ENCODE data around the gene LRIG1. TPM values are rescaled to one million over a fixed set of nuclear protein-coding genes. Genes with fewer than 3 reads are reported as not detected.

LRIG1 gene
- total and polyA plus RNA-seq, 5 experiments from 2014 or later = 4.9 to 13.0 (median 11.1) TPM

GRCh38 chr3:66390013-66390412 is 110.8 kb downstream of the LRIG1 start:
- no peak for ATAC-seq
- Mint-ChIP-seq H3K4me1 (peaks cover 17 to 86% (median 44%) of the 10 kb centered on the region in 4 donors), H3K4me3 (peak overlapping the region in 3 of 10 donors; percentile 12 to 52 (median 42)), H3K27ac (peak overlapping the region in 1 of 10 donors; percentile 45), H3K36me3 (peaks cover 16 to 44% (median 40%) of the 10 kb centered on the region in 3 donors), H3K27me3 (no peaks in the 10 kb centered on the region), H3K9me3 (peaks cover 0 to 84% (median 12%) of the 10 kb centered on the region in 9 donors)
- no peak for DNase-seq
- POLR2A ChIA-PET = no interaction called here

- Mint-ChIP-seq H3K4me3 (peak overlapping the region in 1 of 10 donors; percentile 53), H3K36me3 (peaks cover 35 to 67% (median 62%) of the 10 kb centered on the region in 3 donors), H3K27me3 (no peaks in the 10 kb centered on the region), H3K9me3 (peaks cover 0 to 90% (median 12%) of the 10 kb centered on the region in 9 donors), H3K4me1 (peaks cover 8 to 57% (median 18%) of the 10 kb centered on the region in 4 donors), H3K27ac (peak overlapping the region in 2 of 10 donors; percentile 43 to 79)
- POLR2A ChIA-PET = no interaction called here
- no peak for ATAC-seq
- no peak for DNase-seq
Observed at GRCh38 chr3:66386925-66387650, 113.7 kb downstream of the LRIG1 start.

DNA sequence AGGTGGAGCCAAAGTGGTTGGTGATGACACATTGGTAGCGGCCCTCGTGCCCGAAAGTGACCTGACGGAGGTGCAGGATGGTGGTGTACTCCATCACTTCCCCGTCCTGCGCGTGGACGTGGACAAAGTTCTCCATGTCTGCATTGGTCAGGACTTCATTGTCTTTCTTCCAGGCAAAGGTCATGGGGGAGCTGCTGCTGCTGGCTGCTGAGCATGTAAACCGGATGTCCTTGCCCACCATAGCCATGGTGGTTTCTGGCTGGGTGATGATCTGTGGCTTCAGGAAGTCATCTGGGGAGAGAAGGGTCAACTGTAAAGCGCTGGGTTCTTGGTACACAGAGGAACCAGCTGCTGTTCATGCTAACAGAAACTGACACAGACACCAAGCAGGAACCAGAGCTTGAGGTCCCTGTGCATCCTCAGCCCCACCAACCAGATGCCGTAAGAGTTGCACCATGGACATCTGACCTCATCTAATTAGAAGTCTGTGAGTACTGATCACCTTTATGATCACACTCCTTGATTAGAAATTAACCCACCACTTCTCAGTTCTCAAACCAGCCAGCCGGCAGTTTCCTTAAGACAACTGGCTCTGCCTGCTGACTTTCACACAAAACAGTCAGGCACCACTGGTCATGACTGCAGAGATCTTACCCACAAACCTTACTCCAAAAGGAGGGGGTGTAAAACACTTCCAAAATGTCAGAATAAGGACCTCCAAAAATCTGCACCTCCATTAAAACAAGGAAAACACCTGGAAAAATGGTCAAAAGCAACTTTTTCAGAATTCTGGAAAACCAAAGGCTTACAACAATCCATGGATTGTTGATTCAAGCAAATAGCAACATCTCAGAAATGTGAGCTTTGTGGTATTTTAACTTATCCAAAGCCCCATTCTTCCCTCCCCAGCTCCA is 114.6 kb downstream of the LRIG1 start:
- Mint-ChIP-seq H3K4me3 (peak overlapping the region in 2 of 10 donors; percentile 10 to 57), H3K36me3 (peaks cover 34 to 70% (median 69%) of the 10 kb centered on the region in 3 donors), H3K4me1 (peaks cover 6 to 50% (median 14%) of the 10 kb centered on the region in 4 donors), H3K27ac (peak overlapping the region in 4 of 10 donors; percentile 22 to 79 (median 28)), H3K27me3 (no peaks in the 10 kb centered on the region), H3K9me3 (peaks cover 0 to 93% (median 12%) of the 10 kb centered on the region in 9 donors)
- DNase-seq (no peak), ATAC-seq (no peak)
- POLR2A ChIA-PET = no interaction called here

GRCh38 chr3:66385066-66385465 is 115.8 kb downstream of the LRIG1 start:
- Mint-ChIP-seq H3K27me3 (no peaks in the 10 kb centered on the region), H3K36me3 (peaks cover 43 to 82% (median 75%) of the 10 kb centered on the region in 3 donors), H3K4me1 (peaks cover 6 to 38% (median 11%) of the 10 kb centered on the region in 4 donors), H3K27ac (no peak overlapping the region), H3K4me3 (no peak overlapping the region), H3K9me3 (peaks cover 0 to 86% (median 12%) of the 10 kb centered on the region in 9 donors)
- ATAC-seq (no peak), DNase-seq (no peak)
- POLR2A ChIA-PET = no interaction called here

GRCh38 chr3:66383998-66384745 is 116.7 kb downstream of the LRIG1 start:
- H3K36me3 Mint-ChIP-seq = peaks cover 52 to 89% (median 83%) of the 10 kb centered on the region in 3 donors
- H3K27ac Mint-ChIP-seq = peak overlapping the region in 3 of 10 donors; percentile 22 to 69 (median 64)
- no peak for DNase-seq
- peaks cover 6 to 29% (median 9%) of the 10 kb centered on the region in 4 donors for H3K4me1 Mint-ChIP-seq
- ATAC-seq = no peak
- H3K27me3 Mint-ChIP-seq = no peaks in the 10 kb centered on the region
- no peak overlapping the region for H3K4me3 Mint-ChIP-seq
- H3K9me3 Mint-ChIP-seq = peaks cover 0 to 86% (median 12%) of the 10 kb centered on the region in 9 donors
- POLR2A ChIA-PET = no interaction called here

GRCh38 chr3:66383023-66383422 is 117.8 kb downstream of the LRIG1 start:
- peaks cover 51 to 92% (median 86%) of the 10 kb centered on the region in 3 donors for H3K36me3 Mint-ChIP-seq
- peaks cover 5 to 23% (median 9%) of the 10 kb centered on the region in 4 donors for H3K4me1 Mint-ChIP-seq
- H3K27me3 Mint-ChIP-seq = no peaks in the 10 kb centered on the region
- H3K4me3 Mint-ChIP-seq = no peak overlapping the region
- DNase-seq (no peak), ATAC-seq (no peak)
- POLR2A ChIA-PET = no interaction called here
- H3K9me3 Mint-ChIP-seq = peaks cover 0 to 75% (median 6%) of the 10 kb centered on the region in 9 donors
- no peak overlapping the region for H3K27ac Mint-ChIP-seq

DNA sequence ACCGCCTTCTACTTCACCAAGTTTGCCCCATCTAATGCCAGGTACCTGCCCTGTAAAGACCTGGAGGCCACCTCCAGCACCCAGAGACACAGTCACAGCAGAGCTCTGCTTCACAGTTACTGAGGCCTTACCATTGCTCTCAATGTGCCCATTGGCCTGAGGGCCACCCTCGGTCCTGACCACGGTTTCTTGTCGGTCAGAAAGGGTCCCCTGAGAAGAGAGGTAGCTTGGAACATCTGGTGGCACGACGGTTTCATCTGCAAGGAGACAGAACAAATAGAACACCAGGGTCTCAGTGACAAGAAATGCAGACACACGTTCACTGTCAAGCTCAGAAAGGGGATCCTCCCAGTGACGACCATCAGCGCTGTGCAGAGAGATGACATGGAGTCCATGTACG is 118.7 kb downstream of the LRIG1 start:
- Mint-ChIP-seq H3K4me1 (peaks cover 7 to 27% (median 11%) of the 10 kb centered on the region in 4 donors), H3K4me3 (no peak overlapping the region), H3K9me3 (peaks cover 0 to 69% (median 5%) of the 10 kb centered on the region in 9 donors), H3K36me3 (peaks cover 54 to 97% (median 91%) of the 10 kb centered on the region in 3 donors), H3K27me3 (no peaks in the 10 kb centered on the region), H3K27ac (peak overlapping the region in 1 of 10 donors; percentile 41)
- ATAC-seq (no peak), DNase-seq (no peak)
- POLR2A ChIA-PET = no interaction called here

DNA sequence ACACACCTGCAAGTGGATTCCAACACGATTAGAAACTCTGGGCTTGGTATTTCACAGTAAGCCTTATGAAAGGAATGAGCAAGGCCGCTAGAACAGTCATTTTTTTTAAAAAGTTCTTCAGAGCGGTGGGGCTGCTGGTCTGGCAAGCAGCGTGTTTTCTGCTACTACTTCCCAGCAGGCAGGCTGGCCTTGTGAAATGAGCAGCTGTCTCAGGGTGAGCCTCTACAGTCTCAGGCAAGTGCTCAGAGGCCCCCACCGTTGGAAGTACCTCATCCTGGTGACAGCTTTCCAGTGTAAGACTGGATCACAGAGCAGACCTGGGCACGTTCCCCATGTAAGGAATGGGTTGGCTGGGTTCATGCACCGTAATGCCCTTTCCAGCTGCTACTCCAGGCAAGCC is 119.2 kb downstream of the LRIG1 start:
- H3K27ac Mint-ChIP-seq = peak overlapping the region in 1 of 10 donors; percentile 41
- no peak for DNase-seq

DNA sequence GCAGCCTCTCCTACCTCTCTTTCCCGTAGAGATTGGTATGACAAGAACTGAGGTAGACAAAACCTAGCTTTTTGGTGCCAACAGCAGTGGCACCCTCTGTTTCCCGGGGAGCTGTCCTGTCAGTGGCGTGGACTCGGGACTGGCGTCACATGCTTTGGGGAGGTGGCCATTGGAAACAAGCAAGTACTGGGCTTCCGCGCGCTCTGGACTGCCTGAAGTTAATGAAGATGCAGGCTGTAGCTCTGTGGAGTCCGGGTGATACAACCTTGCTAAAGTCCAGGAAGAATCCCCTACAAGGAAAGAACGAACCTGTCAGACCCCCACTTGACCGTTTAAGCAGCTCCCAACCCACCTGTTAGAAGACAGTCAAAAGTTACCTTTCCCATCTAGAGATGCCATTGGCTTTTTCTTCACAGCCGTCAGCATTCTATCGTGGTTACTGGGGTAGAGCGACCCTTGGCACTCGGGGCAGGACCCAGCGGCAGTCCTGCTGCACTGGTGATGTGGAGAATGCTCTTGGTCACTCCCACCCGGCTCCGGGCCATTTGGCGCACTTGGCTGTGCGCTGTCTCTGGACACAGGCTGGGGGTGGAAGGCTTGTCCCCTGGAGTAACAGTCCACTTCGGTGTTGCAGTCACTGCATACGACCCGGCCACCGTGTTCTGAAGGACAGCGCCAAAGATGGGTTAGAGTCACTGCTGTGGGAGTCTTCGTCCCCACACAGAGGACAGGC is 120.5 kb downstream of the LRIG1 start:
- H3K27me3 Mint-ChIP-seq = no peaks in the 10 kb centered on the region
- ATAC-seq (no peak), DNase-seq (no peak)
- H3K9me3 Mint-ChIP-seq = peaks cover 0 to 53% (median 2%) of the 10 kb centered on the region in 9 donors
- H3K4me1 Mint-ChIP-seq = peaks cover 6 to 13% (median 7%) of the 10 kb centered on the region in 4 donors
- H3K27ac Mint-ChIP-seq = peak overlapping the region in 3 of 10 donors; percentile 25 to 43 (median 27)
- H3K36me3 Mint-ChIP-seq = peaks cover 69 to 98% (median 93%) of the 10 kb centered on the region in 3 donors
- no peak overlapping the region for H3K4me3 Mint-ChIP-seq
- POLR2A ChIA-PET = no interaction called here

More for the DNA sequence above, 119.2 kb downstream of the LRIG1 start:
- POLR2A ChIA-PET = no interaction called here
- Mint-ChIP-seq H3K36me3 (peaks cover 59 to 99% (median 93%) of the 10 kb centered on the region in 3 donors), H3K4me1 (peaks cover 7 to 22% (median 10%) of the 10 kb centered on the region in 4 donors), H3K27me3 (no peaks in the 10 kb centered on the region), H3K4me3 (no peak overlapping the region), H3K9me3 (peaks cover 0 to 64% (median 5%) of the 10 kb centered on the region in 9 donors)
- no peak for ATAC-seq

DNA sequence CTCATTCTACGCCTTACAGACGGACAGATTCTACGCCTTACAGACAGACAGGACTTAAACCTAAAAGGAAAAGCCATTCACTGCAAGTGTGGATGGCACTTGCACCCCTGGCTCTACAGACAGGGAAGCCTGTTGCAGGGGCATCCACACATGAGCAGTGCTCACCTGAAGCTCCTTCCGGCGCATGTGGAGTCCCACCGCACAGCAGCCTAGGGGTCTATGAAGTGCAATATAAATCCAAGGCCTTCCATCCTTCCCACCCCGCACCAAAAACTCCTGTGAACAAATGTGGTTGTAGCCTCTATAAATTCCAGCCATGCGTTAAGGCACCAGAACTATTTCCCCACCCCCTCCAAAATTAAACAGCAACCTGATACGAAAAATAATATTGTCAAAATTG is 121.3 kb downstream of the LRIG1 start:
- peaks cover 0 to 45% (median 2%) of the 10 kb centered on the region in 9 donors for H3K9me3 Mint-ChIP-seq
- no peak for DNase-seq
- H3K27me3 Mint-ChIP-seq = no peaks in the 10 kb centered on the region

DNA sequence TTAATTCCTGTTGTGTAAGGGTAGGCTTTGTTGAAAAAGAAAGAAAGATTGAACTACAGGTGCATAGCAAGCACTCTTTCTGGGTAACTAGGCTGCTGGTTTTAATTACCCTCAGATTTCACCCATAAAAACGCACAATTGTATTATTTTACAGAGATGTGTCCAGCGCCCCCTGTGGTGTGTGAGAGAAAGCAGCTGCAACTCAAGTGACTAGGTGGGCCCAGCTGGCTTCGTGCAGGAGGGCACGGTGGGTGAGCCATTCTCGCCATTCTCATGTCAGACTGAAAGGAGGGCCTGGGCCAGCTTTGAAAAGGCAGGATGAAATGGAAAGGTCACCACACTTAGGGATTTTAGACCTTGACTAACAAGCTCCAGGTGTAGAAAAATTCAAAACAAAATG is 122.6 kb downstream of the LRIG1 start:
- peaks cover 2 to 13% (median 7%) of the 10 kb centered on the region in 4 donors for H3K4me1 Mint-ChIP-seq
- no peak overlapping the region for H3K4me3 Mint-ChIP-seq
- ATAC-seq (peak in 1 of 2 donors; percentile 33), DNase-seq (peak in 3 of 10 donors; percentile 5 to 20 (median 11))
- H3K27ac Mint-ChIP-seq = peak overlapping the region; percentile 44 to 93 (median 79)
- POLR2A ChIA-PET = no interaction called here
- peaks cover 0 to 32% (median 2%) of the 10 kb centered on the region in 9 donors for H3K9me3 Mint-ChIP-seq
- H3K36me3 Mint-ChIP-seq = peaks cover 58 to 90% (median 89%) of the 10 kb centered on the region in 3 donors
- H3K27me3 Mint-ChIP-seq = no peaks in the 10 kb centered on the region

More for the DNA sequence above, 121.3 kb downstream of the LRIG1 start:
- POLR2A ChIA-PET = no interaction called here
- Mint-ChIP-seq H3K36me3 (peaks cover 64 to 93% (median 91%) of the 10 kb centered on the region in 3 donors), H3K4me3 (no peak overlapping the region), H3K27ac (peak overlapping the region in 3 of 10 donors; percentile 9 to 28 (median 27)), H3K4me1 (peaks cover 6 to 13% (median 7%) of the 10 kb centered on the region in 4 donors)
- ATAC-seq = no peak
